ENCODE results near the gene RBP4.

Gene RBP4

DNA sequence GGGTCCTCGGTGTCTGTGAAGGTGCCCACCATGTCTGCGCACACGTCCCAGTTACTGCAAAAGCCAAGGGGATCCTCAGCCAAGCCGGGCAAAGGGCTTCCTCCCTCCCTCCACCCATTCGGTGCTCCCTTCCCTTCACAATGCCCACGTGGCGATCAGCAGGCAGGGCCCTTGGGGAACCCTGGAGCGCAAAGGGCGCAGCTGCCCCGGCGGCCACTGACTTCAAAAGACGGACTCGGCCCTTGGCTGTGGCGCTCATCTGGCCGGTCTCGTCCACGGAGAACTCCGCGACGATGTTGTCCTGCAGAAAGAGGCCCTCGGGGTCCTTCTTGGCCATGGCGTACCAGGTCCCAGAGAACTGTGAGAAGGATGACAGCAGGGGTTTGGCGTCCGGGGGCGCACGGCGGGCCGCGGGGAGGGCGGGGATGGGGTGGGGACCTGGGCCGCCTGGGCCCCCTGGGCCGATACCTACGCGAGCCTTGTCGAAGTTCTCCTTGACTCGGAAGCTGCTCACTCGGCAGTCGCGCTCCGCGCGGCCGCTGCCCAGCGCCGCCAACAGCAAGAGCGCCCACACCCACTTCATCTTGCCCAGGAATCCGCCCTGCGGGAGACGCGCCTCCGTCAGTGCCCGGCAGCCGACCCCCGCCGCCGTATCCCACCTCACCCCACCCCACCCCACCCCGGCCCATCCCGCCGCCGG lies 439 bp downstream of the RBP4 start:
- TF ChIP-seq FOXP2 (optimal IDR thresholded peaks at IDR 0.05; ENCODE audit: control extremely low read depth, extremely low read length, insufficient read depth): no peak
- no peak for TF ChIP-seq POLR2AphosphoS5 (IDR thresholded peaks at IDR 0.05; ENCODE audit: borderline replicate concordance, low read depth, low read length)
- no peak for TF ChIP-seq EZH2 (IDR thresholded peaks at IDR 0.05)

DNA sequence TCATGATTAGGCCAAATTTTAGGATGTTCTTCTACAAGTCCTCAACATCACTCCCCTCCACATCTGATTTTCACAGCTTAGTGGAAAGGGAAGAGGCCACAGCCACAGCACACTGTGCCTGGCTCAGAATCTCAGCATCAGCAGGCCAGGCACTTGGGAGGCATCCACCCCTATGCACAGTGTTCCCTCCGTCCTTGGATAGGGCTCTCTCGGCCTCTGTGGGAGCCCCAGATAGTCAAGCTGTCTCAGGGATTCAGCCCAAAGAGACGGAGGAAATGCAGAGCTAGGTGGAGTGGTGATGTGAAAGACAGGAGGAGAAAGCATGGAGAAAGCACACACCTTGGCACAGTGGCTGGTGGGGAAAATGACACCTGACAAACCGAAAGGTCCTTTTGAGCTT lies 1.3 kb downstream of the RBP4 start:
- no peak for DNase-seq (ENCODE audit: low read depth, low spot score)
- Histone ChIP-seq H3K9me3 (ENCODE audit: low read depth, low read length) (no peaks in the 10 kb centered on the region), H3K36me3 (ENCODE audit: insufficient read depth, low read length) (no peaks in the 10 kb centered on the region), H3K9ac (ENCODE audit: insufficient read length) (no peak overlapping the region), H3K4me3 (no peak overlapping the region), H3K27ac (no peak overlapping the region)
- no peak for TF ChIP-seq POLR2AphosphoS5 (IDR thresholded peaks at IDR 0.05; ENCODE audit: borderline replicate concordance, low read depth, low read length)
- TF ChIP-seq EZH2 (IDR thresholded peaks at IDR 0.05): no peak
- TF ChIP-seq FOXP2 (optimal IDR thresholded peaks at IDR 0.05; ENCODE audit: control extremely low read depth, extremely low read length, insufficient read depth): no peak

More for the DNA sequence above, 439 bp downstream of the RBP4 start:
- Histone ChIP-seq H3K9ac (ENCODE audit: insufficient read length) (no peak overlapping the region), H3K36me3 (ENCODE audit: insufficient read depth, low read length) (no peaks in the 10 kb centered on the region), H3K4me3 (no peak overlapping the region), H3K27ac (no peak overlapping the region), H3K9me3 (ENCODE audit: low read depth, low read length) (no peaks in the 10 kb centered on the region)
- no peak for DNase-seq (ENCODE audit: low read depth, low spot score)

DNA sequence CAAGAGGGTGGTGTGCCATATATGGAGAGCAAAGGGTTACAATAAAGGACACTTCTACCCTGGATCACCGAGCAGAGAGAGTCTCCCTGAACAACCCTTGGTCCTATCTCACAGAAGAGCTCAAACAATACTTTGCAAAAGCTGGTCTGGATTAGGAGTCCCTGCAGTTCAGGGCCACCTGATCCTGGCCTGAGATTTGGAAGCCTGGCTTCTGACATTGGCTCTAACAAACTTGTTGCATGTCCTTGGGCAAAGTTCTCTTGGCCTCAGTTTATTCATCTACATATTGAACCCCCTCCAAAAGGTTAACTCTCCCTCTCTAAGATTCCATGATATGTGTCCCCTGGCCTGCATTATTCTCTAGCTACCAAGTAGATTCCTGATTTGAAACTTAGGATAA lies 1.7 kb downstream of the RBP4 start:
- H3K9ac ChIP-seq (ENCODE audit: insufficient read length): no peak overlapping the region
- no peaks in the 10 kb centered on the region for H3K9me3 ChIP-seq (ENCODE audit: low read depth, low read length)
- no peaks in the 10 kb centered on the region for H3K36me3 ChIP-seq (ENCODE audit: insufficient read depth, low read length)
- DNase-seq (ENCODE audit: low read depth, low spot score): no peak
- no peak for TF ChIP-seq POLR2AphosphoS5 (IDR thresholded peaks at IDR 0.05; ENCODE audit: borderline replicate concordance, low read depth, low read length)
- TF ChIP-seq EZH2 (IDR thresholded peaks at IDR 0.05): no peak
- no peak for TF ChIP-seq FOXP2 (optimal IDR thresholded peaks at IDR 0.05; ENCODE audit: control extremely low read depth, extremely low read length, insufficient read depth)
- no peak overlapping the region for H3K4me3 ChIP-seq
- no peak overlapping the region for H3K27ac ChIP-seq

DNA sequence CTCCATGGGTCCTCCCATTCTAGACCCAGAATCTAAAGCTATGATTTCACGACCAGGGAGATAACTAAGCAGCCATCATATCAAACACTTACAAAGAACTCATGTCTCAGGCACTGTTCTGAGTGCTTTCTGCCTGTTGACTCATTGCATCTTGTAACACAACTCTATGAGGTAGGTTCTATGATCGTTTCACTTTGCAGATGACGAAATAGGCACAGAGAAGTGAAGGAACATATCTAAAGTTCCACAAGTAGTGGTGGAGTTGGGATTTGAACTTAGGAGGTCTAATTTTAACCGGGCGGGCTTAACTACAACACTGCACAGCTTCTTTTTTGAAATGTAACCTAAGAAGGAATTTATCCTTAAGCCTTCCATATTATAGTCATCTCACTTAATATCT lies 2.9 kb downstream of the RBP4 start:
- DNase-seq (ENCODE audit: low read depth, low spot score): no peak
- no peaks in the 10 kb centered on the region for H3K36me3 ChIP-seq (ENCODE audit: insufficient read depth, low read length)

DNA sequence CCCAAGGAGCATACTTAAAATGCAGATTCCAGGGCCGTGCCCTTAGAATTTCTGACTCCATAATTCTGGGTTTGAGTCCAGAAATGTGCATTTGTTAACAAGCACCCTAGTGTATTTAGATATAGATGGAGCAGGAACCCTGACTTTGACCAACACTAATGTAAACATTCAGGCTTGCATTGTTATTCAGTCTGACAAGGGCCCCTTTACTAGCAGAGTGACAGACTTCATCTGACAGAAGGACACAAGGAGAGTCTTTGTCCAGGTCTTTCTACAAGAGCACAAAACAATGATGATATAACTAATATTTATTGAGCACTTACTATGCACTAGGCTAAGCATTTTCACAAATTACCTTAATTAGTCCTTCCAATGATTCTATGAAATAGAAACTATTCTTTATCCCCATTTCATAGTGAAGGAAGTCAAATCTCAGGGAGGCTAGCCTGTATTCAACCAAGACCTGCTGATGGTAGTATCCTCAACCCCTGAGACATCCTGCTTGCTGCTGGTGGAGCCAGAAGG lies 3.9 kb downstream of the RBP4 start:
- Histone ChIP-seq H3K36me3 (ENCODE audit: insufficient read depth, low read length) (no peaks in the 10 kb centered on the region), H3K27ac (no peak overlapping the region), H3K9ac (ENCODE audit: insufficient read length) (no peak overlapping the region), H3K9me3 (ENCODE audit: low read depth, low read length) (no peaks in the 10 kb centered on the region), H3K4me3 (no peak overlapping the region)
- no peak for TF ChIP-seq EZH2 (IDR thresholded peaks at IDR 0.05)
- TF ChIP-seq FOXP2 (optimal IDR thresholded peaks at IDR 0.05; ENCODE audit: control extremely low read depth, extremely low read length, insufficient read depth): no peak
- TF ChIP-seq POLR2AphosphoS5 (IDR thresholded peaks at IDR 0.05; ENCODE audit: borderline replicate concordance, low read depth, low read length): no peak
- DNase-seq (ENCODE audit: low read depth, low spot score): no peak

More for the DNA sequence above, 2.9 kb downstream of the RBP4 start:
- Histone ChIP-seq H3K4me3 (no peak overlapping the region), H3K27ac (no peak overlapping the region), H3K9me3 (ENCODE audit: low read depth, low read length) (no peaks in the 10 kb centered on the region), H3K9ac (ENCODE audit: insufficient read length) (no peak overlapping the region)
- no peak for TF ChIP-seq FOXP2 (optimal IDR thresholded peaks at IDR 0.05; ENCODE audit: control extremely low read depth, extremely low read length, insufficient read depth)
- TF ChIP-seq POLR2AphosphoS5 (IDR thresholded peaks at IDR 0.05; ENCODE audit: borderline replicate concordance, low read depth, low read length): no peak
- no peak for TF ChIP-seq EZH2 (IDR thresholded peaks at IDR 0.05)

DNA sequence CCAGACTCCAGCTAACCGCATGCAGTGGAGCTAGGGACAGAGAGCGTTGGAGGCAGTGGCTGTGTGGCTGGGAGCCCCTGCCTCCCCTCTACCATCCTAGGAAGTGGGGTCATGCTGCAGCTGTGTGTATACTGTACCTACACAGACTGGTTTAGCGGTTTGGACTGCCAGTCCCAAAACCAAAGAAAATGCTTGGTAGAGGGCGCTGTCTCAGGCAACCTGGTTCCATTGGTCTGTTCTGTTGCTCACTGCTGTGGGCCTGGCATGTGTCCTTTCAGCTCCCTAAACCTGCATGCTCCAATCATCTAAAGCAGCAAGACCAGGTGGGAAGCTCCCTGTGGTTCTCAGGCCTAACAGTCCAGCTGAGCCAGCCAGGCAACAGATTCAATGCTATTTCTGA lies 4.5 kb downstream of the RBP4 start:
- Histone ChIP-seq H3K4me3 (no peak overlapping the region), H3K36me3 (ENCODE audit: insufficient read depth, low read length) (no peaks in the 10 kb centered on the region)
- no peak for DNase-seq (ENCODE audit: low read depth, low spot score)

DNA sequence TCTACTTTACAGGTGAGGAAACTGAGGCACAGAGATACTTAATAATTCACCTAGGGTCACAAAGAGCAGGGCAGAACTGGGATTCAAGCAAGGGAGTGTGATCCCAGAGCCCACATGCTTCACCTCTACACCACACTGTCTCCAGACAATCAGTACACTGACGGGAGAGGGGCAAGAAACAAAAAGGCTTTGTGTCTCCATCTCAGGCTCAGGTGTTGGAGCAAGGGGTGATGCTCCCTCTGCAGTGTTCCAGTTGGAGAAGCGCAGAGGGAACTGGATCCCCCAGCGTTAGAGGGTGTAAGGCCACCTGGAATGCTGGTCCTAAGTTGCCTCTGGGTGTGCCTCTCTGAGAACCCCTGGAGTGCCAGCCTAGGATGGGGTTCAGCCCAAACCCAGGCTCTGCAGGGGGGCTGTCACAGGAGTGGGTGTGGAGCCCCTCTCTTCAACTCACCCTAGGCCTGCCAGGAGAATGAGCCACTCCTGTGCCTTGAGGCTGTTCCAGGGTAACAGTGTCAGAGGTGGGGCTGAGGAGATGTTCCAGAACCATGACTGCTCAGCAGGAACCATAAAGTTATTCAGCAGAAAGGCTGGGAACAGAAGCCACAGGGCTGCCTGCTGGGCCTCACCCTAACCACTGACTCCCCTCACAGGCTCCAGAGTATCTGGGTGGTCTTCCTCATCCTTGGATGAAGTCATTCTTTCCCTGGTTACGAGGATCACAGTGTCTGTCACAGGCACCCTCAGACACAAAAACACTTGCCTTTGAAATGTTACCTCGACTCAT lies 5.5 kb downstream of the RBP4 start:
- H3K9ac ChIP-seq (ENCODE audit: insufficient read length): no peak overlapping the region
- DNase-seq (ENCODE audit: low read depth, low spot score): peak; percentile 34
- H3K27ac ChIP-seq: no peak overlapping the region
- no peak overlapping the region for H3K4me3 ChIP-seq
- no peaks in the 10 kb centered on the region for H3K36me3 ChIP-seq (ENCODE audit: insufficient read depth, low read length)
- TF ChIP-seq POLR2AphosphoS5 (IDR thresholded peaks at IDR 0.05; ENCODE audit: borderline replicate concordance, low read depth, low read length): no peak
- no peaks in the 10 kb centered on the region for H3K9me3 ChIP-seq (ENCODE audit: low read depth, low read length)

More for the DNA sequence above, 4.5 kb downstream of the RBP4 start:
- TF ChIP-seq EZH2 (IDR thresholded peaks at IDR 0.05) (no peak), FOXP2 (optimal IDR thresholded peaks at IDR 0.05; ENCODE audit: control extremely low read depth, extremely low read length, insufficient read depth) (no peak), POLR2AphosphoS5 (IDR thresholded peaks at IDR 0.05; ENCODE audit: borderline replicate concordance, low read depth, low read length) (no peak)
- H3K27ac ChIP-seq: no peak overlapping the region
- no peak overlapping the region for H3K9ac ChIP-seq (ENCODE audit: insufficient read length)
- no peaks in the 10 kb centered on the region for H3K9me3 ChIP-seq (ENCODE audit: low read depth, low read length)

DNA sequence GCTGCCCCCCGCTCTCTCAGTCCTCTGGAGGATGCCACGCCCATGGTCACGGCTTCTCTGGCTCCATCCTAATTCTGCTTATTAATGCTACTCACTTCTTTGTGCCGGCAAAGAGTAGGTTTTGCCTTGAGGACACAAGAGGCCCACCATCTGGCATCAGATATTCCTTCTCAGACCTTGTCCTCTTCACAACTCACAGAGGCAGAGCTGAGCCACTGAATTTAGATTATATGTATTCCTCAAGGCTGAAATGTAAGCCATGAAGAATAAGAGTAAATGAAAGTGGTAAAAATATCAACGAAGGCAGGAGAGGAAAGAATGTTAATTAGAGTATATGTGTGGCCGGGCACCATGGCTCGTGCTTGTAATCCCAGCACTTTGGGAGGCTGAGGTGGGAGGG lies 6.5 kb downstream of the RBP4 start:
- Histone ChIP-seq H3K9me3 (ENCODE audit: low read depth, low read length) (no peaks in the 10 kb centered on the region), H3K27ac (no peak overlapping the region), H3K9ac (ENCODE audit: insufficient read length) (no peak overlapping the region), H3K36me3 (ENCODE audit: insufficient read depth, low read length) (no peaks in the 10 kb centered on the region), H3K4me3 (no peak overlapping the region)
- DNase-seq (ENCODE audit: low read depth, low spot score): no peak
- TF ChIP-seq POLR2AphosphoS5 (IDR thresholded peaks at IDR 0.05; ENCODE audit: borderline replicate concordance, low read depth, low read length) (no peak), FOXP2 (optimal IDR thresholded peaks at IDR 0.05; ENCODE audit: control extremely low read depth, extremely low read length, insufficient read depth) (no peak), EZH2 (IDR thresholded peaks at IDR 0.05) (no peak)
